CD4-positive, alpha-beta T cell treated with Interleukin-4 for 4 hours (primary cell): Measurements from ENCODE around the gene IMPDH1.

Source experiments
- DNase-seq: peaks from one replicate; pipeline ENCODE4 v3.0.0-alpha.2; 2020

The IMPDH1 gene

GRCh38 chr7:128359939-128360338 lies 49.8 kb downstream of the IMPDH1 start:
- no peak for DNase-seq

GRCh38 chr7:128359336-128359735 lies 50.4 kb downstream of the IMPDH1 start:
- no peak for DNase-seq

DNA sequence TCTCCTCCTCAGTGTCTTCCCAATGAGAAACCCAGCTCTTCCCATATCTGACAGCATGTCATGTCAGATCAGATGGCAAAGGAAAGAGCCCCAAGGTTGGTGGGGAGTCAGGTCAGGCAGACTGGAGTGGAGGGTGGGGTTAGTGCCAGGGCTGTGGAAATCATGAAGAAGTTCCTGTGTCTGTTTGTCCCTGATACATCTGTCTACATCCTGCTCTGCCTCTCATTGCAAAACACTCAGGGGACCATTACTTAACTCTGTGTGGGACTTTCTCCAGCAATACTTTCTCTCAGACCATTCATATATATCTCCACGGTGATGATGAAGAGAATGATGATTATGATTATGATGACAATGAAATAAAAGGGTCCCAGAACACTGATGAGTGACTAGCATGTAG lies 51.5 kb downstream of the IMPDH1 start:
- DNase-seq: no peak

DNA sequence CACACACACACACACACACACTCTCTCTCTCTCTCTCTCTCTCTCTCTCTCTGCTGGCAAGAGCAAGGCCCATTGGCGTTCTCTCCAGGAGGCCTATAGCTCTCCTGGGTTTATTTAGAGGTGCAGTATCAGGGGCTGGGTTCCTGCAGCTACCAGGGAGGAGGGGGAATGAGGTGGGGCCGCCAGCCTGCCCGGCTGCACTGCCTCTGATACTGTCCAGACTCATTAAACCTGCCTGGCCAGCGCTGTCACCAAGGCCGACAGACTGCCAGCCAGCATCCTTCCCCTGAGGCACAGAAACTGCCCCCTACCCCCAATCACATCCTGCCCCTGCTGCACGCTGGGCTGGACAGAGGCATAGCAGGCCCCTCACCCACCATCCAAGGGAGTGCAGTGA lies 52.6 kb downstream of the IMPDH1 start:
- no peak for DNase-seq

DNA sequence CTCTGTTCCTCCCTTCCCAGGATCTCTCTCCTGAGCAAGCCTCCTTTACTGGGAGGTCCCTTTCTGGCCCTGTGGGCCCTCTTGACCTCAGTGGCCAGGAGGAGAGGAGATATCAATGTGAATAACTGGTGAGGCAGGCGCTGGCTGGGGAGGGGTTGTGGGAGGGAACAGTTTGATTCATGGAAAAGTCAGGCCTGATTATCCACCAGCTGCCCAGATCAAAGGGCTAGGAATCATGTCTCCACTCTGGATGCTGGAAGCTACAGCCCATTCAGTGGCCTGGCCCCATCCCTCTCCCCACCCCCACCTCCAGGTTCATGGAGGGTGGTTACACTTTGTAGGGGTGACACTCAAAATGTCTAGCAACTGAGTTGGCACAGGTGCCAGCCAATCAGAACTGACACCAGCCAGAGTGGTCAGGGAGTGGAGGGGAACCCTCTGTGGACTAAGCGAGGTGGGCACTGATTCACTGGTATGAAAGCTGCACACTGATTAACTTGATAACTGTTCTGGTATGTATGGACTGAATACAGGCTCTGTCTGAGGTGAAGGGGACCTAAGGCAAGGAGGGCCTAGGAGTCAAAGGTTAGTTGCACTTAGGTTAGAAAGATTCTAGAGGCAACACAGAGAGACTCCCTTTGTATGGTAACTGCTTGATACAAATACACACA lies 53.1 kb downstream of the IMPDH1 start:
- DNase-seq: no peak

- no peak for DNase-seq
Measured at GRCh38 chr7:128353610-128354009, 56.2 kb downstream of the IMPDH1 start.

DNA sequence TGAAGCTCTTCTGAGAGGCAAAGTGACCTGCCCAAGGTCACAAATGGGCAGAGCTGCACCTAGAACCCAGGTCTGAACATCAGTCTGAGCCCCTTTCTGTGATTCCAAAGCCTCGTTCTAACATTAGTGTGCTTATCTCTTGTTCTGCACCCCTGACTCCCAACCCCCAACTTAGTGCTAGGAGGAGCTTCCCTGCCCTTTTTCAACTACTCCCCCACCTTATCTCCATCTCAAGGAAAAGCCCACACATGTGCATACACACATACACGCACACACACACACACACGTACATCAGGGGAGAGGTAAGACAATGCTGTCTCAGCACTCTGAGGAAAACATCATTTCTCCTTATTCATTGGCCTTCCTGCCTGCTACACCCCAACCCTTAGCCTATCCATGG lies 56.6 kb downstream of the IMPDH1 start:
- DNase-seq: no peak

DNA sequence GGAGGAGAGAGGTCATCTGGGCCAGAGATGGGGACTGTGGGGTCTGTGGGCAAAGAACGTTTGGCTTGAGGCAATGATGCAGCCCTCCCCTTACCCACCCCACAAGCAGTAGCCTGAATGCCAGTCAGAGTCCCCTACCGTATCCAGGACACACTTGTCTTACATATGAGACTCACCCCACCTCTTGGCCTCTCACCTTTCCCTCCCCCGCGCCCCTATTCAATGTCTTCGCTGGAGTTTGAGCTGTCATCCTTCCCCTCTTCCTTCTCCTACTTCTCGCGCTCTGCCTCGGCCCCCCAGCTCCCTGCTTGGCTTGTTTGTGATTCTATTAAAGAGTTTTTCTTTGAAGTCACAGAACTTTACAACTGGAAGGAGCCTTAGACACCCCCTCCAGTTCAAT lies 57.1 kb downstream of the IMPDH1 start:
- no peak for DNase-seq

DNA sequence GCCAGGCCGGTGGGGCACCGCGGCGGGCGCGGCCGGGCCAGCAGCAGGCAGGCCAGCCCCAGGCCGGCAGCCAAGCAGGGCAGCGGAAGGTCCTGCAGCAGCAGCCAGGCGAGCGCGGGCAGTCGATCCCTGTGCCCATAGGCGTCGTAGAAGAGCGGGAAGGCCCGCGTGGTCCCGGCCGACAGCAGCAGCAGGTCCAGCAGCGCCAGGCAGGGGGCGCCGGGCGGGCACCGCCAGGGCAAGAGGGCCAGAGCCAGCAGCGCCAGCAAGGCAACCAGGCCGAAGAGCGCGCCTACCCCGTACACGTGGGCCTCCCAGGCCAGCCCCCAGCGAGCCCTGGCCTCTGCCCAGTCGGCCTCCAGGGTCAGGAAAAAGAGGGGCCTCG lies 57.6 kb downstream of the IMPDH1 start:
- no peak for DNase-seq

- no peak for DNase-seq
Measured at GRCh38 chr7:128351296-128352152, 58.3 kb downstream of the IMPDH1 start.

GRCh38 chr7:128350708-128351295 lies 59.0 kb downstream of the IMPDH1 start:
- no peak for DNase-seq

GRCh38 chr7:128349466-128349825 lies 60.3 kb downstream of the IMPDH1 start:
- DNase-seq: no peak

GRCh38 chr7:128347647-128348097 lies 62.1 kb downstream of the IMPDH1 start:
- DNase-seq: peak; percentile 23

DNA sequence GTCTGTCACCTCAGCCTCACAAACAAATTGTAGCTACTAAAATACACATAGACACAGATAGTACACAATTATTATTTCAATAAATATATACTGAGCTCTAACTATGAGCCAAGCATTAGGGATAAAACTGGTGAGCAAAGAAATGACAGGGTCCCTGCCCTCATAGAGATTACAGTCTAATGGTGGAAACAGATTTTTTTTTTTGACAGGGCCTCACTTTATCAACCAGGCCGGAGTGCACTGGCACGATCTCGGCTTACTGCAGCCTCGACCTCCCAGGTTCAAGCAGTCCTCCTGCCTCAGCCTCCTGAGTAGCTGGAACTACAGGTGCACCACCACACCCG lies 65.4 kb downstream of the IMPDH1 start:
- no peak for DNase-seq

- DNase-seq: peak; percentile 87
Measured at GRCh38 chr7:128343554-128344430, 66.0 kb downstream of the IMPDH1 start, which contains the start of gene RBM28. RBM28 (minus strand) TSS chr7:128343908; CDS start chr7:128343793, 115 bp downstream.
